Type B pancreatic cell (in vitro differentiated cells): ENCODE data around the gene INPP5A. TPM values are rescaled to one million over a fixed set of nuclear protein-coding genes. Genes with fewer than 3 reads are reported as not detected.

ENCODE experiments used
- DNase-seq: peaks from one replicate; pipeline ENCODE4 v3.0.0; 2021; ENCODE audit warnings: mixed read lengths; ENCODE audit not compliant: unreplicated experiment; ENCODE audit errors: extremely low spot score
- H3K27ac Mint-ChIP-seq: 2 replicates; pipeline ENCODE4 v1.8.0; 2021; ENCODE audit warnings: mild to moderate bottlenecking, mixed read lengths
- H3K27me3 Mint-ChIP-seq: 2 replicates; pipeline ENCODE4 v1.8.0; 2021; ENCODE audit warnings: mixed read lengths
- H3K36me3 Mint-ChIP-seq: 2 replicates; pipeline ENCODE4 v1.8.0; 2021; ENCODE audit warnings: mixed read lengths
- H3K4me1 Mint-ChIP-seq: one replicate; pipeline ENCODE4 v1.8.0; 2021; ENCODE audit warnings: mixed read lengths; ENCODE audit not compliant: unreplicated experiment
- H3K4me3 Mint-ChIP-seq: 2 replicates; pipeline ENCODE4 v1.8.0; 2021; ENCODE audit warnings: mild to moderate bottlenecking, mixed read lengths
- H3K9me3 Mint-ChIP-seq: 2 replicates; pipeline ENCODE4 v1.8.0; 2021; ENCODE audit warnings: mixed read lengths
- total RNA-seq: library from RNA; stranded (reverse); gene quantifications from 2 replicates; pipeline ENCODE4 v1.2.1, GENCODE V29; 2021; ENCODE audit warnings: low replicate concordance
- TF ChIP-seq, protein P1 (sequence below): fragments of 200-600 bp; sonication (generic); conservative IDR thresholded peaks from 2 replicates; pipeline ENCODE4 v1.5.0; 2021; ENCODE audit warnings: antibody characterized with exemption, mild to moderate bottlenecking

INPP5A gene
- total RNA-seq, 1 donor from 2014 or later: 26.6 TPM

DNA sequence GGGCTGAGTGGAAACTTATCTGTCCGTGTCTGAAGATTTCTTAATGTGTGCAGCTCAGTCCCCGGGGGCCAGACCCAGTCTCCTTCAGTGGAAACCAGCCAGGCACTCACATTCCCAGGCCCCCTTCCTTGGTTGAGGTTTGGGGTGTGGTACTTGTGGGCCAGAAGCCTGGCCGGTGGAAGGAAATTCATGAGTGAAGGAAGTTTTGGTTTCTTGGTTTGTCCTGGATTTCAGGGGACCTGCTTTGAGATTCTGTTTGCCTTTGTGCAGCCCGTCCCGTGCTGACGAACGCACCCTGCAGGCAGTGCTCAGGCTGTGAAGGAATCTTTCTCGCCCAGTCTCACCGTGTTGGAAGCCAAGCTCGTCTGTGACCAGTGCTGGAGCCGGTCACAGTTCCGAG is 2.9 kb downstream of the INPP5A start:
- TF ChIP-seq, protein P1, sequence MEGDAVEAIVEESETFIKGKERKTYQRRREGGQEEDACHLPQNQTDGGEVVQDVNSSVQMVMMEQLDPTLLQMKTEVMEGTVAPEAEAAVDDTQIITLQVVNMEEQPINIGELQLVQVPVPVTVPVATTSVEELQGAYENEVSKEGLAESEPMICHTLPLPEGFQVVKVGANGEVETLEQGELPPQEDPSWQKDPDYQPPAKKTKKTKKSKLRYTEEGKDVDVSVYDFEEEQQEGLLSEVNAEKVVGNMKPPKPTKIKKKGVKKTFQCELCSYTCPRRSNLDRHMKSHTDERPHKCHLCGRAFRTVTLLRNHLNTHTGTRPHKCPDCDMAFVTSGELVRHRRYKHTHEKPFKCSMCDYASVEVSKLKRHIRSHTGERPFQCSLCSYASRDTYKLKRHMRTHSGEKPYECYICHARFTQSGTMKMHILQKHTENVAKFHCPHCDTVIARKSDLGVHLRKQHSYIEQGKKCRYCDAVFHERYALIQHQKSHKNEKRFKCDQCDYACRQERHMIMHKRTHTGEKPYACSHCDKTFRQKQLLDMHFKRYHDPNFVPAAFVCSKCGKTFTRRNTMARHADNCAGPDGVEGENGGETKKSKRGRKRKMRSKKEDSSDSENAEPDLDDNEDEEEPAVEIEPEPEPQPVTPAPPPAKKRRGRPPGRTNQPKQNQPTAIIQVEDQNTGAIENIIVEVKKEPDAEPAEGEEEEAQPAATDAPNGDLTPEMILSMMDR: peak; percentile 22
- no peaks in the 10 kb centered on the region for H3K27me3 Mint-ChIP-seq
- no peaks in the 10 kb centered on the region for H3K36me3 Mint-ChIP-seq
- peak overlapping the region; percentile 86 for H3K4me3 Mint-ChIP-seq
- no peak for DNase-seq
- H3K9me3 Mint-ChIP-seq: no peaks in the 10 kb centered on the region
- peaks cover 28% of the 10 kb centered on the region for H3K4me1 Mint-ChIP-seq
- H3K27ac Mint-ChIP-seq: peak overlapping the region; percentile 72

GRCh38 chr10:132541129-132541528 is 3.5 kb downstream of the INPP5A start:
- H3K9me3 Mint-ChIP-seq: no peaks in the 10 kb centered on the region
- peak overlapping the region; percentile 86 for H3K4me3 Mint-ChIP-seq
- H3K4me1 Mint-ChIP-seq: peaks cover 28% of the 10 kb centered on the region
- TF ChIP-seq, protein P1: no peak
- no peak for DNase-seq
- H3K36me3 Mint-ChIP-seq: no peaks in the 10 kb centered on the region
- H3K27ac Mint-ChIP-seq: peak overlapping the region; percentile 21
- H3K27me3 Mint-ChIP-seq: no peaks in the 10 kb centered on the region

DNA sequence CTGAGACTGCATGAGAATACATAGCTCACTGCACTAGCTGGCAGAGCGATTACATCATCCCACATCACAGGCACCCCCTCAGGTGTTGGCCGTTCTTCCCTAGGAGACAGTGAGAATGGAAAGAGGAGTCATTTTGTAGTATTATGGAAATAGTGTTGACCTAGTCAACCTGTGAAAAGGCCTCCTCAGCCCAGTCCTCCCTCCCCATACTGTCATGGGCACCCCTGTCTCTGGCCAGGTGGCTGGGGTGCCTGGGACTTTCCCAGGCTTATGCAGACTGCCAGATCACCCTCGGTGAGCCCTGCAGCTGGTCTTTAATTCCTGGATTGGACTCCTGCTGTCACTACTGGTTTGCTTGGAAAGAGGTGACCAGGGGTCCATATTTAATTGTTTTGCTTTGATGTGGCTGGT is 4.0 kb downstream of the INPP5A start:
- H3K27me3 Mint-ChIP-seq: no peaks in the 10 kb centered on the region
- no peaks in the 10 kb centered on the region for H3K36me3 Mint-ChIP-seq
- peak overlapping the region; percentile 21 for H3K27ac Mint-ChIP-seq
- peaks cover 28% of the 10 kb centered on the region for H3K4me1 Mint-ChIP-seq
- TF ChIP-seq, protein P1: no peak
- no peaks in the 10 kb centered on the region for H3K9me3 Mint-ChIP-seq
- no peak for DNase-seq
- H3K4me3 Mint-ChIP-seq: peak overlapping the region; percentile 65

GRCh38 chr10:132542086-132542775 is 4.6 kb downstream of the INPP5A start:
- Mint-ChIP-seq H3K36me3 (no peaks in the 10 kb centered on the region), H3K9me3 (no peaks in the 10 kb centered on the region), H3K27ac (no peak overlapping the region), H3K27me3 (no peaks in the 10 kb centered on the region), H3K4me1 (peaks cover 28% of the 10 kb centered on the region), H3K4me3 (no peak overlapping the region)
- no peak for DNase-seq
- TF ChIP-seq, protein P1: no peak

- H3K4me1 Mint-ChIP-seq: peaks cover 28% of the 10 kb centered on the region
- DNase-seq: no peak
Observed at GRCh38 chr10:132542819-132543218, 5.2 kb downstream of the INPP5A start.

More at GRCh38 chr10:132542819-132543218, 5.2 kb downstream of the INPP5A start:
- TF ChIP-seq, protein P1: no peak
- no peaks in the 10 kb centered on the region for H3K27me3 Mint-ChIP-seq
- H3K4me3 Mint-ChIP-seq: no peak overlapping the region
- H3K9me3 Mint-ChIP-seq: no peaks in the 10 kb centered on the region
- H3K27ac Mint-ChIP-seq: no peak overlapping the region
- no peaks in the 10 kb centered on the region for H3K36me3 Mint-ChIP-seq
